Fibroblast of the aortic adventitia (primary cell): ENCODE data around the gene LRBA. TPM values are rescaled to one million over a fixed set of nuclear protein-coding genes. Genes with fewer than 3 reads are reported as not detected.
A peak's percentile ranks its signal among the peaks of the same experiment; 100 is the strongest.
"Not testable (repeated sequence)": the region's sequence is repeated elsewhere in the genome, so short reads cannot be mapped to it uniquely, and the experiment has no call there.

ENCODE experiments used
- DNase-seq: peaks from one replicate; pipeline ENCODE4 v3.0.0-alpha.2; 2010; ENCODE audit warnings: low read depth
- H3K4me3 ChIP-seq: 2 replicates; pipeline ENCODE4 v1.5.1; 2011; ENCODE audit warnings: low read depth, mild to moderate bottlenecking, control low read depth, low read length, moderate library complexity
- CTCF ChIP-seq: IDR thresholded peaks from 2 replicates; pipeline ENCODE4 v1.5.1; 2011; ENCODE audit warnings: mild to moderate bottlenecking, low read length, control low read depth, inconsistent platforms; ENCODE audit not compliant: insufficient read depth
- total RNA-seq: library from RNA; depleted of rRNA; stranded (reverse); fragments of >200 nt; gene quantifications from 2 replicates; pipeline ENCODE4 v1.2.3, GENCODE V29; 2012; ENCODE audit warnings: low replicate concordance

The LRBA gene
- total RNA-seq, 1 donor = 45.8 TPM

- no peak overlapping the region for H3K4me3 ChIP-seq
- peak; percentile 53 for DNase-seq
- no peak for TF ChIP-seq CTCF
Observed at GRCh38 chr4:150389896-150390530, 625.1 kb downstream of the LRBA start.

- H3K4me3 ChIP-seq = no peak overlapping the region
- no peak for TF ChIP-seq CTCF
- no peak for DNase-seq
Observed at GRCh38 chr4:150387981-150388380, 627.1 kb downstream of the LRBA start.

GRCh38 chr4:150386415-150386814, 628.7 kb downstream of the LRBA start:
- not testable (repeated sequence) for DNase-seq, H3K4me3 ChIP-seq

- H3K4me3 ChIP-seq = no peak overlapping the region
- peak; percentile 6 for TF ChIP-seq CTCF
- DNase-seq = peak; percentile 98
Observed at GRCh38 chr4:150385606-150386005, 629.5 kb downstream of the LRBA start.

- H3K4me3 ChIP-seq = no peak overlapping the region
- no peak for DNase-seq
- TF ChIP-seq CTCF = no peak
Observed at GRCh38 chr4:150384249-150384648, 630.8 kb downstream of the LRBA start.

- peak; percentile 31 for DNase-seq
- TF ChIP-seq CTCF = no peak
- no peak overlapping the region for H3K4me3 ChIP-seq
Observed at GRCh38 chr4:150382028-150382427, 633.1 kb downstream of the LRBA start.

- no peak for DNase-seq
Observed at GRCh38 chr4:150381609-150382008, 633.5 kb downstream of the LRBA start.

More at GRCh38 chr4:150381609-150382008, 633.5 kb downstream of the LRBA start:
- no peak overlapping the region for H3K4me3 ChIP-seq
- no peak for TF ChIP-seq CTCF
